Measurements from ENCODE around the gene TMUB2.
"Not testable (repeated sequence)": the region's sequence is repeated elsewhere in the genome, so short reads cannot be mapped to it uniquely, and the experiment has no call there.

TMUB2 gene

GRCh38 chr17:44186307-44187130, at the start of gene TMUB2:
Gene TMUB2, plus strand, starts transcription at chr17:44186972. Its CDS starts 737 bp downstream, at chr17:44187709.
- DNase-seq (ENCODE audit: low read depth) = peak; percentile 98

DNA sequence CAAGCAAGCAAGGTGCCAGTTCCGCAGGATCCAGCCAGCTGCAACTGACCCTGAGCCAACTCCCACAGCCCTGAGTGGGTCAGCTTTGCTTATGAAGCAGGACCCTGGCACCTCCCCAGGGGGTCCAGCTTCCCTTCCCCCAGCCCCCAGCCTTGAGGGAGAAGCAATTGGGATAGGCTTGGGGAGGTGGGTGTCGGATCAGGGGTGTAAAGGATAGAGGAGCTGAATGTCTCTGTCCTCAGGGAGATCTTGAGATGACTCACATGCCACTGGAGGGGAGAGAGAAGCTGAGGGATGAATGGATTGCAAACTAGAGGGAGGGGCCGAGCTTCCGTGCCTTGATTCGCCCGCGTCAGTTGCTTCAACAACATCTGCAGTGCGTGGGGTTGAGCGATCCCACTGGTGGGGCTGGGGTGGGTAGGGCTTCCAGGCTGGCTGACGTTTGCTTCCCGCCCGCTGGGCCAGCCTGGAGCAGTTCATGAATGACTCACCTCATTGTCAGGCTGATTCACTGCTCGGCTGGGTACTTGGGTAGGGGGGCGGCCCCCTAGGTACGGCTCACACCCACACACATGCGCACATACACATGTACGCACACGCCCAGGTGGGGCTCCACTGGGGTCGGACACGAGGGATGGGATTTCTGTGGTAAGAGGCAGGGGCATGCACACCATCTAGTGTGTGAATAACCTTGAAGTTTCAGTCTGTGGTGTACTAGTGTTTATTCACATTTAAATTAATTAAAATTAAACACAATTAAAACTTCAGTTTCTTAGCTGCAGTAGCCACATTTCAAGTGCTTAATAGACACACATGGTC, 48.7 kb upstream of the TMUB2 start:
- peak; percentile 49 for DNase-seq (ENCODE audit: low read depth)

- not testable (repeated sequence) for DNase-seq (ENCODE audit: low read depth)
Observed at GRCh38 chr17:44143921-44144320, 42.9 kb upstream of the TMUB2 start.

GRCh38 chr17:44144966-44145739, 41.6 kb upstream of the TMUB2 start:
- no peak for DNase-seq (ENCODE audit: low read depth)

- no peak for DNase-seq (ENCODE audit: low read depth)
Observed at GRCh38 chr17:44146375-44147346, 40.1 kb upstream of the TMUB2 start.

DNA sequence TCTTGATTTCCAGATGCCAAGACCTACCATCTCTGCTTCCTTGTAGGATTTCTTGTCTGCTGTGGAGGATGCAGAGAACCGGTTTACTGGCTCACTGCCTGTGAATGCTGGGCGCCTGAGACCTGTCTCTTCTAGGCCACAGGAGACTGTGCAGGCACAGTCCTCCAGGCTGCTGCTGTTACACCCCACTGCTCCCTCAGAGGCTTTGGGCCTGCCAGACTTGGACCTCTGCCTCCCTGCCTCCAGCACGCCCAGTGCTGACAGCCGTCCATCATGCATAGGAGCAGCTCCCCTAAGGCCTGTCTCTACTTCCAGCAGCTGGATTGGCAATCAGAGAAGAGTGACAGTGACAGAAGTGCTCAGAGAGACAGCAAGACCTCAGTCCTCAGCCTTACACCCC, 39.0 kb upstream of the TMUB2 start:
- no peak for DNase-seq (ENCODE audit: low read depth)

GRCh38 chr17:44149066-44149465, 37.7 kb upstream of the TMUB2 start:
- DNase-seq (ENCODE audit: low read depth) = not testable (repeated sequence)

- DNase-seq (ENCODE audit: low read depth) = no peak
Observed at GRCh38 chr17:44149750-44150329, 36.9 kb upstream of the TMUB2 start.

GRCh38 chr17:44152875-44153274, 33.9 kb upstream of the TMUB2 start:
- DNase-seq (ENCODE audit: low read depth) = no peak

DNA sequence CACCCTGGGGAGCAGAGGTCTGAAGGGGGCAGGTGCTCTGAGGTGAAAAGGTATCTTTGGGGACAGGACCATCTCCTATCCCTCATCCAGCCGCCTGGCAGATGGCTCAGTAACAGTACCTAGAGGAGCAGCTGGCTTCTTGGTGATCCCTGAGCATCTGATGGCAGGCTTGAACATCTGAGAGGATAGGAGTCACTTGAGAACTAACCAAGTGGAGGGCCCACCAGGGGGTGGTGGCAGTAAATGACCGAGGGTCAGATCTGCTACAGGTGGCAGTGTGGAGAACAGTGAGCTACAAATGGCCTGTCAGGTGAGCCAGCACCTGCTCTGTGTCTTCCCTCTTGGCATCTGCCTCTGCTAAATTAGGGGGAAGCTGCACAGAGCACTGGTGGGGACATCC, 31.3 kb upstream of the TMUB2 start:
- DNase-seq (ENCODE audit: low read depth) = no peak

DNA sequence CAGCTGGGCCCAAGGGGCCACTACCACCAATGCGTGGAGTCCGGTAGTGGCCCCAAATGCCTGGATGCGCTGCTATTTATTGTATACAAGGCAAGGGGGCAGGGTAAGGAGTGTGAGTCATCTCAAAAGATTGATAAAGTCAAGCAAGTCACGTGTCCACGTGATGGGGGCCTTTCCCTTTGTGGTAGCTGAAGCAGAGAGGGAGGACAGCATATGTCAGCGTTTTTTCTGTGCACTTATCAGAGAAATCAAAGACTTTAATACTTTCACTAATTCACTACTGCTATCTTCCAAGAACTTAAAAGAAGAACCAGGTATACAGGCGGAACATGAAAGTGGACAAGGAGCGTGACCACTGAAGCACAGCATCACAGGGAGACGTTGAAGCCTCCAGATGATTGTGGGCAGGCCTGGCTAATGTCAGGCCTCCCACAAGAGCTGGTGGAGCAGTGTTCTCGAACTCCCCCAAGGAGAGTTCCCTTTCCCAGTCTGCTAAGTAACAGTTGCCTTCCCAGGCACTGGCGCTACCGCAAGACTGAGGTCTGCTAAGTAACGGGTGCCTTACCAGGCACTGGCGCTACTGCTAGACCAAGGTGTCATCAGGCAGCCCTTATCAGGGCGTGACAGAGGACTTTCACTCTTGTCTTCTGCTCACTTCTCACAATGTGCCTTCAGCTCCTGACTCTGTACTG, 27.1 kb upstream of the TMUB2 start:
- DNase-seq (ENCODE audit: low read depth) = no peak

- DNase-seq (ENCODE audit: low read depth) = no peak
Observed at GRCh38 chr17:44164476-44164875, 22.3 kb upstream of the TMUB2 start.

DNA sequence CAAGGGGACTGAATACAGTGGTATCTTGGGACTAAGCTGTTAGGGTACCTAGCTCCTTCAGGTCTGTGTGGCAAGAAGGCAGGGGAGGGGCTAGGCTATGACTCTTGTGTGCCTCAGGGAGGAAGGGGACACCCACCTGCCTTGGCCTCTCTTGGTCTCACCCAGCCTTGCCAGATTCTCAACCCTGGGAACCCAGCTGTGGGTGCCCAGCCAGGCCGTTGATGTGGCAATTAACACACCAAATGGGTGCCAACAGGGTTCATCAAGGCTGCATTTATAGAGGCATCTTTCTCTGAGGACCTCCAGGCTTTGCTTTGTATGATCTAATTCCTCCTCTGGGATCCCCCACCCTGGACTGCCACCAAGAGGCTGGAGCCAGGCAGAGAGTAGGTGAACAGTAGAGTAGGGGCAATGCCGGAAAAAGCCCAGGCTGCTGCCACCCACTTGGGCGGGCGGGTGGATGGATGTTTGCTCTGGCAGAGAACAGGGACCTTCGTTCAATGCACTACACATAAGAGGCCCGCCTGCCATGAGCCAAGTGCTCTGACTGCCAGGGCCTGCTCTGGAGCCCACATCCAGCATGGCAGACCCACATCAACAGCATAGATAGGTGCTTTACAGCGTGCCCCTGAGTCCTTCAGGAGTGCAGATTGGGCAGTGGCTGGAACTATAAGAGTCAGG, 19.5 kb upstream of the TMUB2 start:
- no peak for DNase-seq (ENCODE audit: low read depth)

DNA sequence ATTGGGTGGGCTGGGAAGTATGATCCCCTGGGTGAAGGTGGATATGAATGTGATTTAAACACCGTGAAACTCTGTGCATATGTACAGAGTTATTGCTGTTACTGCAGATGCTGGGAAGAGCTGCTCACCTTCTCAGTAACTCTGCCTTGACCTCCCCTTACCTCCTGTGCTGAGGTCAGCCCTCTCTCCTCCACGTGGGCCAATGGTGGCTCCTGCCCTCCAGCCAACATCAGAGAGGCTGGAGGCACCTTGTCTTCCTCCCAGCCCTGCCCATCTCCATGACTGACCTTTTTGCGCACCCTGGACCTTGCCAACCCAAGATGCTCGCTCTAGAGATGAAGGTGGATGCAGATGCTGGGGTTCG, 16.7 kb upstream of the TMUB2 start:
- no peak for DNase-seq (ENCODE audit: low read depth)

DNA sequence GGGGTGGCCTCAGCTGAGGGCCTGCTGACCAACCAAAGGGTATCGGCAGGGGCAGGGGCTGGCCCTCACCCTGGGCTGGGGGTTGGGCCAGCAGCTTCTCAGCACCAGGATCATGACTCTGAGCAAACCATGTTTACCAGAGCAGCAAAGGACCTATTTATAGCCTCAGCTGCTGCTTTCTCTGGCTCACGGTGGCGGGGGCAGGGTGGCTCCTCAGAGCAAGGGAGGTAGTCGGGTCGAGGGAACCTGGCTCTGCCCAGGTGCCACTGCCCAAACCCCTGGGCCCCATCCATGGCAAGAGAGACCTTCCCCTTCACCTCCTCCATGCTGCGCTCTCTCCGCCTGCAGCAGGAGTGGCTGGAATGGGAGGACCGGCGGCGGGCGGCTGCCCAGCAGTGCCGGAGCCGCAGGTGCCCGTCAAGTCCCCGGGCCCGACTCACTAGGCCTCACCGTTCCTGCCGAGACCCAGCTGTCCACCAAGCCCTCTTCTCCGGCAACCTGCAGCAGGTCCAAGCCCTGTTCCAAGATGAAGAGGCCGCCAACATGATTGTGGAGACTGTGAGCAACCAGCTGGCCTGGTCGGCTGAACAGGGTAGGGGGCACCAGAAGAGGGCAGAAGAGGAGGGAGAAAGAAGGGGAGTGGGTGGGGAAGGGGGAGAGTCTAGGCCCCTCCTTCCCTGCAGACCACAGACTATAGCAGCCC, 16.1 kb upstream of the TMUB2 start, which contains the start of gene ASB16:
ASB16 (plus strand) TSS at position 206 of the 703 bp plus-strand sequence; CDS start at position 292, 86 bp downstream.
- no peak for DNase-seq (ENCODE audit: low read depth)

DNA sequence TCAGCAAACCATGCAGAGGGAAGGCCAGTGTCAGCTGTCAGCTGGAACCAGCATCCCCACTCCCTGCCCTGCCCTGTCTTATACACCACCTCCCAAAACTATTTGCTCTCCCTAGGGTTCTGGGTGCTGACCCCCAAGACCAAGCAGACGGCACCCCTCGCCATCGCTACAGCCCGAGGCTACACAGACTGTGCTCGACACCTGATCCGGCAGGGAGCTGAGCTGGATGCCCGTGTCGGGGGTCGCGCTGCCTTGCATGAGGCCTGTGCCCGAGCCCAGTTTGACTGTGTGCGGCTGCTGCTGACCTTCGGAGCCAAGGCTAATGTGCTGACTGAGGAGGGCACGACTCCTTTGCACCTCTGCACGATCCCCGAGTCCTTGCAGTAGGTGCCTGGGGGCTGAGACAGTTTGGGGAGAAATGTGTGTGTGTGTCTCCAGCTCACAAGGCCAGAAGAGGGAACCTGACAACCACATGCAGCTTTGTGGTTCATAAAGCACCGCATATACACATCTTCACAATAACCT, 14.8 kb upstream of the TMUB2 start:
- DNase-seq (ENCODE audit: low read depth) = no peak

DNA sequence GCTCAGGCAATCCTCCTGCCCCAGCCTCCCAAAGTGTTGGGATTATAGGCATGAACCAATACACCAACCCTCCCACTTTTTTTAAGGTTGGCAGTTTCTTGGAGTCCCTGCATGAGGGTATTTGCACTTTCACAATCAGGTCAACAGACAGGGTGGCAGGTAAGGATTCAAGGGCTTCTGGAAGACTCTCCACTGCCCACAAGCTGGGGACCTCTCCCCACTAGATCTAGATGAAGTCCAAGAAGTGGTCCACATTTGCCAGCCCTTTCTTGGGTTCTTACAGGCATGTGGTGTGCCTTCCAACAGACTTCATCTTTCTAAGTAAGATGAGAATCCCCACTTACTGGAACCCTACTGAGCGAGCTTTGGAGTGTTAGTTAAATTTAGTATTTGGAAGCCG, 12.3 kb upstream of the TMUB2 start:
- DNase-seq (ENCODE audit: low read depth) = no peak

DNA sequence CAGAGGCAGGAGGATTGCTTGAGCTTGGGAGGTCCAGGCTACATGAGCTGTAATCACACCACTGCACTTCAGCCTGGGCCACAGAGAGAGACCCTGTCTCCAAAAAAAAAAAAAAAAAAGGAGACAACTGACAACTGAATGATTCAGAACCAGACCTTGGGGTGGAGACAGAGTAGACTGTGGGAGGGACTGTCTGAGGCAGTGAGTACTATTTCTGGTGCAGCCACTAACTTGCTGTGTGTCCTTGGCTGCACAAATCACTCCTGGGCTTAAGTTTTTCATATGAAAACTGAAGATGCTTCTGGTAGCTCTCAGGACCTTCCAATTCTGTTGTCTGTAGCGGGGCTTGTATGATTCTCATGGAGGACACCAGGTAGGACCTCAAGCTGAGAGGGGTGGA, 10.5 kb upstream of the TMUB2 start:
- no peak for DNase-seq (ENCODE audit: low read depth)

Data from stimulated activated CD8-positive, alpha-beta memory T cell treated with anti-CD3 and anti-CD28 coated beads, Interleukin-12 subunit alpha, Interleukin-12 subunit beta, amount 100 ng/mL, for 4 hours (primary cell).